ENCODE data around the gene OR2M4.

OR2M4 gene

DNA sequence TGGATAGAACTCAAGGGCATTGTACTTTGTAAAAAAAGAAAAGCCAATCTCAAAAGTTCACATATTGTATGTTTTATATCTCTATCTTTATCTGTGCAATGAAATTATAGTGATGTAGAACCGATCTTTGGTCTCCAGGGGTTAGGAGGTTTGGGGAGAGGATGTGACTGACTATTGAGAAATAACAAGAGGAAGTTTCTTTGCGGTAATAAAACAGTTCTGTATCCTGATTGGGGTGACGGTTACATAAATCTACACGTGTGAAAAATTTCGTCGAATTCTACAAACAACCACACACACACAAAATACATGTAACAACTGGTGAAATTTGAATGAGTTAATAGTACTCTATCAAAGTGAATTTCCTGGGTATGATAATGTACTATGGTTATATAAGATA lies 57.2 kb downstream of the OR2M4 start:
- no peak for TF ChIP-seq CTCF (IDR thresholded peaks at IDR 0.05; ENCODE audit: insufficient read depth, low read depth, low read length, missing control alignments)
- no peak overlapping the region for H3K4me3 ChIP-seq (ENCODE audit: low read length)
- no peak for DNase-seq (ENCODE audit: low read depth)

All from epithelial cell of esophagus (primary cell).